H9 (cell line): ENCODE measurements around the gene ROBO4. TPM values are rescaled to one million over a fixed set of nuclear protein-coding genes. Genes with fewer than 3 reads are reported as not detected.
A peak's percentile ranks its signal among the peaks of the same experiment; 100 is the strongest.

Experiments used
- DNase-seq: peaks from one replicate; pipeline ENCODE4 v3.0.0-alpha.2; 2017
- H2AFZ ChIP-seq: one replicate; pipeline ENCODE4 v1.6.1; 2013; ENCODE audit warnings: mild to moderate bottlenecking, low read length, control low read depth, moderate library complexity
- H2AK5ac ChIP-seq: 2 replicates; pipeline ENCODE4 v1.6.1; 2013; ENCODE audit warnings: low read length, control low read depth, mixed read lengths; ENCODE audit not compliant: insufficient read length
- H2BK120ac ChIP-seq: one replicate; pipeline ENCODE4 v1.6.1; 2013; ENCODE audit warnings: low read depth, mild to moderate bottlenecking, low read length, control low read depth, inconsistent platforms; ENCODE audit not compliant: poor library complexity, severe bottlenecking
- H2BK12ac ChIP-seq: 2 replicates; pipeline ENCODE4 v1.6.1; 2013; ENCODE audit warnings: low read length, control low read depth, mixed read lengths, low read depth; ENCODE audit not compliant: insufficient read length
- H2BK15ac ChIP-seq: 2 replicates; pipeline ENCODE4 v1.6.1; 2013; ENCODE audit warnings: low read depth, low read length, control low read depth
- H2BK20ac ChIP-seq: one replicate; pipeline ENCODE4 v1.6.1; 2013; ENCODE audit warnings: low read depth, mild to moderate bottlenecking, low read length, control low read depth, inconsistent platforms; ENCODE audit not compliant: poor library complexity, severe bottlenecking
- H2BK5ac ChIP-seq: 2 replicates; pipeline ENCODE4 v1.6.1; 2013; ENCODE audit warnings: low read length, control low read depth, mixed read lengths; ENCODE audit not compliant: insufficient read length
- H3K14ac ChIP-seq: 2 replicates; pipeline ENCODE4 v1.6.1; 2013; ENCODE audit warnings: low read length, control low read depth; ENCODE audit not compliant: insufficient read depth
- H3K18ac ChIP-seq: 2 replicates; pipeline ENCODE4 v1.6.1; 2013; ENCODE audit warnings: low read depth, mild to moderate bottlenecking, mixed read lengths, low read length, control low read depth; ENCODE audit not compliant: insufficient read length
- H3K23ac ChIP-seq: 2 replicates; pipeline ENCODE4 v1.6.1; 2013; ENCODE audit warnings: low read length, control low read depth, mixed read lengths, low read depth; ENCODE audit not compliant: insufficient read length
- H3K23me2 ChIP-seq: 2 replicates; pipeline ENCODE4 v1.6.1; 2013; ENCODE audit warnings: low read depth, mild to moderate bottlenecking, mixed read lengths, low read length, control low read depth; ENCODE audit not compliant: insufficient read length, poor library complexity, severe bottlenecking
- H3K27ac ChIP-seq: 2 replicates; pipeline ENCODE4 v1.5.1; 2013; ENCODE audit warnings: low read length, control low read depth, mixed read lengths, low read depth; ENCODE audit not compliant: insufficient read length
- H3K27me3 ChIP-seq: 2 replicates; pipeline ENCODE4 v1.6.1; 2013; ENCODE audit warnings: low read length, control low read depth, inconsistent platforms; ENCODE audit not compliant: insufficient read depth
- H3K4ac ChIP-seq: 2 replicates; pipeline ENCODE4 v1.6.1; 2013; ENCODE audit warnings: low read depth, mild to moderate bottlenecking, control low read depth, inconsistent platforms, low read length, moderate library complexity
- H3K4me1 ChIP-seq: 2 replicates; pipeline ENCODE4 v1.6.1; 2013; ENCODE audit warnings: low read length, control low read depth, inconsistent platforms; ENCODE audit not compliant: insufficient read depth
- H3K4me2 ChIP-seq: 2 replicates; pipeline ENCODE4 v1.6.1; 2013; ENCODE audit warnings: low read length, control low read depth, mixed read lengths; ENCODE audit not compliant: insufficient read length, insufficient read depth
- H3K56ac ChIP-seq: 2 replicates; pipeline ENCODE4 v1.6.1; 2013; ENCODE audit warnings: low read depth, mild to moderate bottlenecking, mixed read lengths, low read length, control low read depth; ENCODE audit not compliant: insufficient read length
- H3K79me1 ChIP-seq: 2 replicates; pipeline ENCODE4 v1.6.1; 2013; ENCODE audit warnings: low read depth, mild to moderate bottlenecking, moderate library complexity, low read length, control low read depth, inconsistent platforms; ENCODE audit not compliant: insufficient read depth, poor library complexity, severe bottlenecking
- H3K79me2 ChIP-seq: 2 replicates; pipeline ENCODE4 v1.6.1; 2013; ENCODE audit warnings: low read length, control low read depth, inconsistent platforms; ENCODE audit not compliant: insufficient read depth
- H3K9ac ChIP-seq: 2 replicates; pipeline ENCODE4 v1.6.1; 2013; ENCODE audit warnings: low read length, control low read depth, mixed read lengths; ENCODE audit not compliant: insufficient read length; ENCODE audit errors: extremely low read depth
- H3K9me3 ChIP-seq: one replicate; pipeline ENCODE4 v1.6.1; 2013; ENCODE audit warnings: low read depth, low read length, inconsistent platforms; ENCODE audit not compliant: control insufficient read depth
- H3T11ph ChIP-seq: one replicate; pipeline ENCODE4 v1.6.1; 2013; ENCODE audit warnings: mild to moderate bottlenecking, low read length, control low read depth, inconsistent platforms
- H4K20me1 ChIP-seq: one replicate; pipeline ENCODE4 v1.6.1; 2013; ENCODE audit not compliant: control insufficient read depth, insufficient read length, insufficient read depth
- H4K5ac ChIP-seq: 2 replicates; pipeline ENCODE4 v1.6.1; 2013; ENCODE audit warnings: low read depth, mild to moderate bottlenecking, mixed read lengths, low read length, control low read depth; ENCODE audit not compliant: insufficient read length
- H4K8ac ChIP-seq: replicated peaks from 2 replicates; pipeline ENCODE4 v1.6.1; 2013; ENCODE audit warnings: low read length, control low read depth, mixed read lengths, low read depth; ENCODE audit not compliant: insufficient read length
- H4K91ac ChIP-seq: 2 replicates; pipeline ENCODE4 v1.6.1; 2013; ENCODE audit warnings: low read depth, mild to moderate bottlenecking, moderate library complexity, mixed read lengths, low read length, control low read depth; ENCODE audit not compliant: insufficient read length
- H3K27ac Mint-ChIP-seq, 3 experiments: 2 replicates in 2 of 3; 3 replicates in 1 of 3; pipeline ENCODE4 v1.8.0; 2020 to 2021; ENCODE audit warnings: mixed read lengths in 3 of 3, mild to moderate bottlenecking in 1 of 3, moderate library complexity in 1 of 3
- H3K27me3 Mint-ChIP-seq: 2 replicates; pipeline ENCODE4 v1.8.0; 2021; ENCODE audit warnings: low read depth, mild to moderate bottlenecking, moderate library complexity, mixed read lengths
- H3K36me3 Mint-ChIP-seq, 3 experiments: 2 replicates in 2 of 3; 3 replicates in 1 of 3; pipeline ENCODE4 v1.8.0; 2020 to 2021; ENCODE audit warnings: low read depth in 3 of 3, mixed read lengths in 3 of 3; ENCODE audit not compliant: insufficient read depth in 1 of 3
- H3K4me1 Mint-ChIP-seq, 2 experiments: 2 replicates each; pipeline ENCODE4 v1.8.0; 2020; ENCODE audit warnings: mixed read lengths in 2 of 2
- H3K4me3 Mint-ChIP-seq, 2 experiments: 2 replicates in 1 of 2; 3 replicates in 1 of 2; pipeline ENCODE4 v1.8.0; 2020 to 2021; ENCODE audit warnings: mild to moderate bottlenecking in 2 of 2, mixed read lengths in 2 of 2, moderate library complexity in 1 of 2
- H3K9me3 Mint-ChIP-seq, 2 experiments: 2 replicates in 1 of 2; 3 replicates in 1 of 2; pipeline ENCODE4 v1.8.0; 2020; ENCODE audit warnings: mild to moderate bottlenecking in 2 of 2, mixed read lengths in 2 of 2, moderate library complexity in 1 of 2
- CTCF ChIP-seq: fragments of 200-600 bp; sonication (generic); conservative IDR thresholded peaks from 3 replicates; pipeline ENCODE4 v1.8.0; 2021; ENCODE audit warnings: antibody characterized with exemption, mild to moderate bottlenecking
- WGBS: extraction: QIAGEN DNeasy Blood & Tissue Kit; methylation state at CpG from one replicate; pipeline ENCODE4 v1.1.7; 2013; ENCODE audit warnings: missing lambda C conversion rate, low lambda C conversion rate, mixed read lengths; ENCODE audit not compliant: insufficient read length; ENCODE audit errors: extremely low coverage; 5-methylcytosine and 5-hydroxymethylcytosine counted together
- total RNA-seq: library from RNA; stranded (reverse); gene quantifications from 2 replicates; pipeline ENCODE4 v1.2.1, GENCODE V29; 2021

The ROBO4 gene
- total RNA-seq, 1 experiment from 2014 or later: not detected

GRCh38 chr11:124884340-124884739 lies 13.3 kb downstream of the ROBO4 start:
- TF ChIP-seq CTCF: no peak
- no peaks in the 10 kb centered on the region for H3K9me3 Mint-ChIP-seq
- Histone ChIP-seq H3K4ac (no peak overlapping the region), H2BK12ac (no peak overlapping the region), H3K79me1 (no peaks in the 10 kb centered on the region), H3K27me3 (no peaks in the 10 kb centered on the region; the same call in 1 of the 2 replicates), H2BK20ac (no peak overlapping the region), H4K91ac (no peak overlapping the region), H2AK5ac (no peak overlapping the region), H3K4me1 (no peaks in the 10 kb centered on the region), H3T11ph (no peak overlapping the region), H3K56ac (no peak overlapping the region), H4K8ac (no peak overlapping the region), H2AFZ (no peak overlapping the region), H3K4me2 (no peak overlapping the region), H3K9me3 (no peaks in the 10 kb centered on the region), H4K20me1 (no peaks in the 10 kb centered on the region), H3K18ac (no peak overlapping the region), H4K5ac (no peak overlapping the region), H2BK120ac (no peak overlapping the region), H3K27ac (no peak overlapping the region), H2BK5ac (no peak overlapping the region), H2BK15ac (no peak overlapping the region), H3K14ac (no peak overlapping the region), H3K79me2 (no peaks in the 10 kb centered on the region), H3K23me2 (no peaks in the 10 kb centered on the region), H3K9ac (no peak overlapping the region), H3K23ac (no peak overlapping the region)
- 0 out of 4 replicates have a peak, but pooled peaks cover 0 to 3% of the 10 kb centered on the region in 2 experiments for H3K4me1 Mint-ChIP-seq
- WGBS: no CpG with 5 or more reads among the region's 1 CpG
- H3K36me3 Mint-ChIP-seq: no peaks in the 10 kb centered on the region
- DNase-seq: peak; percentile 22
- H3K4me3 Mint-ChIP-seq: no peak overlapping the region
- H3K27ac Mint-ChIP-seq: peak overlapping the region in 1 of 3 experiments; percentile 86; a peak in 2 of 7 replicates
- peaks cover 27% of the 10 kb centered on the region for H3K27me3 Mint-ChIP-seq
